HL-60/S4 treated with retinoic acid at 250 ng/mL for 4 days and 3 days (cell line): ENCODE data around the gene ESAM.

ENCODE experiments used
- in situ Hi-C: fragments of 300-500 bp; cut with MboI; formaldehyde crosslinking; loops from 2 replicates; pipeline ENCODE4 v1.7.0; 2022; ENCODE audit warnings: low sequenced_read_pairs

The ESAM gene

DNA sequence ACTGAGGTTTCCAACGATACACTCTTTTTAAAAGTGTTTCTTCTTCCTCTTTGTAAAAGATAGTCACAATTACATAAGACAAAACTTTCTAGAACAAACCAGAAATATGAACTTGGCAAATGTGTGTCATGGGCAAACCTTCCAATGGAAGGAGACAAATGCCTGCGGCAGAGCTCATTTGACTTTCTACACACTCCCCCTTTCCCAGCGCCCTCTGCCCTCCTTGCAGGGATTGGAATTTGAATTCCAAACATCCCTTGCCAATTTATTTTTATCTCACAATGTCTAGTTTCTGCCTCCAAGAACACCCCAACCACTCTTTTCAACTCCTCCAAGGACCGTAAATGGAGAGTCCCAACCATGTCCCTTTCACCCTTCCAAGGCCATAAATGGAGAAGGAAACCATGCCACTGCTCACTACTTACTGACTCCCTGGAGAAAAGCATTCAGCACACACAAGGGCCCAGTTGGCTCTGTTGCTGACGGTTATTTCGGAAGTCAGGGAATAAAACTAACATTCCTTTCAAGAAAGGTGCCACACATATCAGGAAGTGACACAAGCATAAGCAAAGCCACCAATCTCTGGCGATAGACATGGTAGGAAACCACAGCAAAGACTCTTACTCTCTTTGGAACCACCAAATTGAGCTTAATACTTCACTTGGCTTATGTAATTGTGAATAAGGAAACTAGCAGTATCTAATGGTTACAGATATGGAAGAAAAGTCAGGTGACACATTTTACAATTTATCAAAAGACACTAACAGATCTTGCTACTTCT, 15.0 kb upstream of the ESAM start:
- in situ Hi-C loops = no loop called here

DNA sequence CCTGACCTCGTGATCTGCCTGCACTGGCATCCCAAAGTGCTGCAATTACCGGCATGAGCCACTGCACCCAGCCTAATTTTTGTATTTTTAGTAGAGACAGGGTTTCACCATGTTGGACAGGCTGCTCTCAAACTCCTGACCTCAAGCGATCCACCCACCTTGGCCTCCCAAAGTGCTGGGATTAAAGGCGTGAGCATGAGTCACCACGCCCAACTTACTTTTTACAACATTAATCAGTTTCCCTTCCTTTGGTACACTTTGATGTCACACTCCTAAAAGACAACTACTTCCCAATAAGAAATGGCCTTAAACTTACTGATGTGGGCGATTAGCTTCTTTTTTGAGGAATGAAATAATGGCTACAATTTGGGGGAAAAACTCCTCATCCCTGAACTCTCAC, 8.9 kb upstream of the ESAM start:
- in situ Hi-C loops = loop anchor here (25.0 kb wide), 2 partner anchors 109 to 359 kb away; partner anchors contain the start of genes OR8B4, SIAE and SPA17

DNA sequence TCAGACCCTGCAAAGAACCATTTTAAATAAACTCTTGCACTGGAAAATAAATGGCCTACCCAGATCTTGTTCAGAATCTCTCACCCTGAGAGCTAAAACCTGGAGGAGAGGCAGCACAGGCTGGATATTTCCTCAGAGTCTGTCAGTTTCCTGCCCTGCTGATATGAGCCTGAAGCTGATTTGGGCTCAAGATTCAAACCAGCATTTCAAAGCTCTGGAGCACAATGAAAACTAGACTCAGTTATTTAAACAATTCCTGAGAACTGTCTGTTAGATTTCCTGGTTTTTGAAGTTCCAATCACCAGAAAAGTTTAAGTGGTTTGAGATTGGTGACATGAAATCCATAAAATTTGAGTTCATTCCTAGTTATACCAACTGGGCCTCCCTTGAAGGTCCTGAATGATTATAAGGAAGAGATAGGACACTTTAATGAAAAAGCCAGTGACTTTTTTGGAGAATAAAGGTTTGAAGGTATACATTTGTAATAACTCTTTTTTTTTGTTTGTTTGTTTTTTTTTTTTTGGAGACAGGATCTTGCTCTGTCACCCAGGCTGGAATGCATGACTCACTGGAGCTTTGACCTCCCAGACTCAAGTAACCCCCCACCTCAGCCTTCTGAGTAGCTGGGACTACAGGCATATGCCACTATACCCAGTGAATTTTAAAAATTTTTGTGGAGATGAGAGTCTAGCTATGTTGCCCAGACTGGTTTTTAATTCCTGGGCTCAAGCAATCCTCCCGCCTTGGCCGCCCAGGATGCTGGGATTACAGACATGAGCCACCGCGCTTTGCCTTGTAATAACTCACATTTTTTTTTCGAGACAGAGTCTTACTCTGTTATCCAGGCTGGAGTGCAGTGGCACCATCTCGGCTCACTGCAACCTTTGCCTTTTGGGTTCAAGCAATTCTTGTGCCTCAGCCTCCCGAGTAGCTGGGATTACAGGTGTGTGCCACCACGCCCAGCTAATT, 8.0 kb upstream of the ESAM start:
- in situ Hi-C loops = loop anchor here (25.0 kb wide), 2 partner anchors 108 to 358 kb away; partner anchors contain the start of genes OR8B4, SIAE and SPA17

DNA sequence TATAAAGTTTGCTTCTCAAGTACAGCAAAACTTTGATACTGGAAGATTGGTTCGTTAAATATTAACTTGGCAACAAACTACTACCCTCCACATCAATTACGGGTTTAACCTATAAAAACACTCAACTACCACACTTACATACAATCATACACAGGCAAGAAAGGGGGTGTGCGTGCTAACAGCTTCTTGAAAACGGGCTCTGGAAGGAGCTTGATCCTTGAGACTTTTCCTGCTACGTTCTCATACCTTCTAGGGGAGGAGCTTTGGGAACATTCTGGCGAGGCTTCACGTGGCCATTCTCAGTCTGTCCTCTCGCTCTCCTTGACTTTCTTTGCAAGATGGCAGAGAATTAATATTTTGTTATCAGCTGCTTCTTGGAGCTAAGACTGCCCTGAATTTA, 6.8 kb upstream of the ESAM start:
- in situ Hi-C loops = loop anchor here (25.0 kb wide), 2 partner anchors 107 to 357 kb away; partner anchors contain the start of genes OR8B4, SIAE and SPA17

DNA sequence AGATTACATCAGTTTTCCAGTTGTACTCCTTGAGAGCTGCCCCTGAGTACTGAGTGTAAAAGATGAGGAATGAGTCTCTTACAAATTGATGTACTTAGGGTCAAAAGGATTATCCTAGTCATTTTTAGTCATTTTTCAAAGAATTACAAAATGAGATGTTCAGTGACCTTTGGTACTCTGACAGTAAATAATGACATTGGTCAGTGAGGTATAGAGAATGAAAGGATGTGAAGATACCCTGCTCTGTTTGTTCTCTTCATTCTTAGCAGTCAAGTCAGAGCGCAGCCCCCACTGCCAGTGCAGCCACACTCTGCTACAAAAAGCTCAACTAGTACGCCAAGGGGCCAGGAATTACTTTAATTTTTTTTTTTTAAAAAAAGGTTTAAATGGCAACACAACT, 4.1 kb upstream of the ESAM start:
- in situ Hi-C loops = loop anchor here (25.0 kb wide), 2 partner anchors 104 to 354 kb away; partner anchors contain the start of genes OR8B4, SIAE and SPA17

DNA sequence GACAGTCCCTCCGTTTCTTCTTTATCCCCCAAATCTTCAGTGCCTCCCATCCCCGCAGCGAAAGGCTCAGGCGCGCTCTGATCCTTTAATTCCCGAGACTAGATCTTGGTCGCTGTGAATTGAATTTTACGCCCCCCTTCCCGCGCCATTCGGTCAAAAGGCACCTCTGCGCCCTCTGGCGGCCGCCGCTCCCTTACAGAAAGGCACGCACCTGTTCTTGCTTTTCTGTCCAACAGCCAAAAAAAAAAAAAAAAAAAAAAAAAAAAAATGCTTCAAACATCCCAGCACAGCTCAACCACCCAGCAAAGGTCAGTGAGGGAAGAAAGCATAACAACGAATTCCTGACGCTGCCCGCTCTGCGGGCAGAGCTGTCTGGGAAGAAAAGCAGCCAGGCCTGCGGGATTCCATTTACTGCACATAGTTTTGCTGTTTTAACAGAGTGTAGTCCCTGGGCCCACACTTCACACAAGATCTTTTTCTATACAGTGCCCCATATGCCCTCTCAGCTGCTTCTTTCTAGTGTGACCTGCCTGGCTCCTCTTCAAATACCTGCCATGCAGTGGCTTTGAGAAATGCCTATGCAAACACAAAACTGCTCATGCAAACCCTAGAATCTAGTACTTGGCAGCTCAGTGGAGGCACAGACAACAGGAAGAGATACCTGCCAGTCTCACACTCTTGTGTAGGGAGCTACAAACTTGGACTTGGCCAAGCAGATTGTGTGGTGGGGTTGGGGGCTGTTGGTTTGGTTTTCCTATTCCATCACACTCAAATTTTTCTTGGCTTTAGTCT, 1.3 kb upstream of the ESAM start:
- in situ Hi-C loops = loop anchor here (25.0 kb wide), 2 partner anchors 101 to 351 kb away; partner anchors contain the start of genes OR8B4, SIAE and SPA17

DNA sequence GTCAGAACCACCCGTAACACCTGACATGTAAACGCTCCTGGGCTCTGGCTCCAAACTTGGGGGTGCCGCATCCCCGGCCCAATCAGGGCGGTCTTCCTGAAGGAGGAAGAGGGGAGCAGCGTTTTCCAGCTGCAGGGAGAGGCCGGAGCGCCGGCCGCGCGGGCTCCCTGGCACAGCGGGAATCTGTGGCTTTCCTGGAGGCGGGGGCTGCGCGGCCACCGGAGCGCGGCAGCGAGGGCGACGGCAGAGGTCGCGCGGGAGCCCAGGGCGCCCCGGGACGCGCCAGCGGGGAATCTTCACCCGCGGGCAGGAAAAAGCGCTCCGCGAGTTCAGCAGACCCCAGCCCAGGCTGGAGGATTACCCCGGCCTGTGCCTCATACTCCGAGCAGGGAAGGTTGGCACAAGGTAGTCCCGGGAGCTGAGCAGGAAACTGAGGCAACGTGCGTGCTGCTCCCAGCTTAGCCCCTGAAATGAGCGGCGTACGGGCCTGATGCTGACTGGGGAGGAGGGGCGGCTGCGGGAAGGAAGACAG, 600 bp upstream of the ESAM start:
- in situ Hi-C loops = loop anchor here (25.0 kb wide), 2 partner anchors 100 to 350 kb away; partner anchors contain the start of genes OR8B4, SIAE and SPA17

DNA sequence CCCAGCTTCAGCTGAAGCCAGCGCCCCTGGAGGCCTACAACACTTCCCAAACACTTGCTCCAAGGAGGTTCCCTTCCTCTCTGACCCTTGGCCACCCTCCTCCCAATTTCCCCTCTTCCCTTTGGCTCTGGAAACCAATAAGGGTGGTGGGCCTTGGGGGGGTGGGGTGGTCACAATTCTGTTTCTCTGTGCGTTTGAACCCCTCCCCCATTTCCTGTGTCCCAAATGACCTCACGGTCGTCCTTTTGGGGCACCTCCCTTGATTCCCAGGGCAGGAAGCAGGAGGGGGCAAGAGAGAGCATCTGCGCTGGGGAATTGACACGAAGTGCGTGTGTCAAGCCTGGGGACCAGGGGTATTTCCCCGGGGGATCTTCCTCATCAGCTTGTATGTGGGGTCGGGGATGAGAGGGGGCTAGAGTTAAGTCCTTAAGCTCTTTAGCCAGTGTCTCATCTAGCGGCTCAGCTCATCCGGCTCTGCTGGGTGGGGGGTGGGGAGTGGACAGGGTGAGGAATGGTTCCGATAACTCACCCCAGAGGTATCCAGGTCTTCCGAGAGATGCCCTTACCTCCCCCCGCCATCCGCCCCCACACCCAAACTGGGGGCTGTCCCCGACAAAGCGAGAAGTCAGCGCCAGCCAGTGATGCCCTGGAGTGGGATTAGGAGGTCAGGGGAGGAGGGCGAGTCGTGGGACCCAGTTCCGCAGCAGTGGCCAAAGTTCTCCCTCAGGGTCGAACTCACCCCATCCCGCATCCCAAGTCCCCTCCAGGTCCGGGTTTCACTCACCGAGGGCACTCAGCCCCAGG, 587 bp downstream of the ESAM start:
- in situ Hi-C loops = loop anchor here (25.0 kb wide), 2 partner anchors 99 to 349 kb away; partner anchors contain the start of genes OR8B4, SIAE and SPA17

DNA sequence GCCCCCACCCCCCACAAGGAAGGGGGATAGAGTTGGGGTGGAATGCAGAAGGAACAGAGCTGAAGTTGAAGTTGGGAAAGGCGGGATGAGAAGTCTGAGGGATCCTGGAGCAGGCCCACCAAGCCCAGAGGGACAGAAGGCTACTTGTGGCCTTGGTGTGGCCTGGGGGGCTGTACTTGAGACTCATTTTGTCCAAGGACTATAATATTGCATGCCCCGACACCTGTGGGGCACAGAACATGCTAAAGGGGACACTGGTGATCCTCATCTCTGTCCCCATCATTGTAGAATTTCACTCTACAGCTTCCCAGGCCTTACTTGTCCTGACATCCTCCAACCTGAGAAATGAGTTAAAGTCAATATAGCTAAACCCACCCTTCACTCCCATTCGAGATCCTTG, 1.3 kb downstream of the ESAM start:
- in situ Hi-C loops = loop anchor here (25.0 kb wide), 2 partner anchors 99 to 349 kb away; partner anchors contain the start of genes OR8B4, SIAE and SPA17

DNA sequence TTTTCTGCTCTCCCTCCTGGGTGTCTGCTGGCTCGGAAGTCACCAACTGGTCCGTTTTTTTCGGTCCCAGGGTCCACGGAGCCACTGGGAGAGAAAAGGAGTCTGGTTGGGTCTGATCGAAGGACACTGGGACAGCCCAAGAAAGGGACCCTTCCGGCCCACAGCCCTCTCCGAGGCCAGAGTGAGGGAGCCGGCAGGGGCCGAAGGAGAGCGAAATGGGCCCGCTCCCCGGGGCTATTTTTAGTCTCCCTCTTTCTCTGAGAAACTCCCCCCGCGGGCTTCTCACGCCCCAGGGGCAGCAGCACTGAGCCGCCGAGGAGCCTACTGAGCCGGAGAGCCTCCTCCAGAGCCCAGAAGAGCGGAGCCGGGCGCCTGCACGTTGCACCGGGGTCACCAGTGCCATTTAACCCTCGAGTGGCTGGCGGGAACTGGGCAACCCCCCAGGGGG, 1.9 kb downstream of the ESAM start:
- in situ Hi-C loops = loop anchor here (25.0 kb wide), 2 partner anchors 98 to 348 kb away; partner anchors contain the start of genes OR8B4, SIAE and SPA17

DNA sequence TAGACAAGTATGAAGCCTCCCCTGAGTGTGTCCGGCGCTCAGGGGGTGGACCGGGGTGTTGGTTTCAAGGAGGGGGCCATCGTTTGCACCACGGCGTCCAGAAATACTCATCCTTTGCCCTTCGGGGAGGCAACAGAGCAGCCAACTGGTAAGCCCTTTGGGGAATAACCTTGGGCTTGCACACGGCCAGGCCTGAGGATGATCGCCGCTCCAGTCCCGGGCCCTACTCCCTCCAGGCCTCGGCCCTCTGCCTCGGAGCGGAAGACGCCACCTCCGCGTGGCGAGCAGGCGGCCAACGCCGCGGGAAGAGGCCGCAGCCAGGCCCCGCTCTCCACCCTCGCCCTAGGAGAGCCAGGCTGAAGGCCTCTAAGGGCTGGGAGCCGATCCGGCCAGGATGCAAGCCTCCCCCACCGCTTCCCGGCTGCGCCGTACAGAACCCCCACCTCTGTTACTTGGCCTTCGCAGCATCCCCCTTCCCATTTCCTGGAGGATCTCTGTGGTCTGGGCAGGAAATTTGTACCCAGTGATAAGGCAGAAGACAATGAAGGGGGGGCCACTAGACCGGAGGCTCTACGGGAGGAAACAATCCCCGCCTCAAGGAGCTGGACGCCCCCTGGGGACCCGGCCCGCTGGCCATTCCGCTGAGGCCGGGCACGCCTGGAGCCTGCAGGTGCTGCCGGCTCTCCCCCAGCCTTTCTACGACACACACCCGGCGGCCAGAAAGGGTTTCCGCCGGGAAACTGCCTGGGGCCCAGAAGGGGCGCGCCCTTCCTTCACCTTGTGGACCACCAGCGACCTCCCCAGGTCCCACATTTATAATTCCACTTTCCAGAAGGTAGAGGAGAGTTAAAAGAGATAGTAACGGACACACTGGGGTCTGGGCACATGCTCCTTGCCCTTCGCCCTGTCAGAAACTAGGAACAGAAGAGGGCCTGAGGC, 2.6 kb downstream of the ESAM start:
- in situ Hi-C loops = loop anchor here (25.0 kb wide), 2 partner anchors 97 to 347 kb away; partner anchors contain the start of genes OR8B4, SIAE and SPA17

DNA sequence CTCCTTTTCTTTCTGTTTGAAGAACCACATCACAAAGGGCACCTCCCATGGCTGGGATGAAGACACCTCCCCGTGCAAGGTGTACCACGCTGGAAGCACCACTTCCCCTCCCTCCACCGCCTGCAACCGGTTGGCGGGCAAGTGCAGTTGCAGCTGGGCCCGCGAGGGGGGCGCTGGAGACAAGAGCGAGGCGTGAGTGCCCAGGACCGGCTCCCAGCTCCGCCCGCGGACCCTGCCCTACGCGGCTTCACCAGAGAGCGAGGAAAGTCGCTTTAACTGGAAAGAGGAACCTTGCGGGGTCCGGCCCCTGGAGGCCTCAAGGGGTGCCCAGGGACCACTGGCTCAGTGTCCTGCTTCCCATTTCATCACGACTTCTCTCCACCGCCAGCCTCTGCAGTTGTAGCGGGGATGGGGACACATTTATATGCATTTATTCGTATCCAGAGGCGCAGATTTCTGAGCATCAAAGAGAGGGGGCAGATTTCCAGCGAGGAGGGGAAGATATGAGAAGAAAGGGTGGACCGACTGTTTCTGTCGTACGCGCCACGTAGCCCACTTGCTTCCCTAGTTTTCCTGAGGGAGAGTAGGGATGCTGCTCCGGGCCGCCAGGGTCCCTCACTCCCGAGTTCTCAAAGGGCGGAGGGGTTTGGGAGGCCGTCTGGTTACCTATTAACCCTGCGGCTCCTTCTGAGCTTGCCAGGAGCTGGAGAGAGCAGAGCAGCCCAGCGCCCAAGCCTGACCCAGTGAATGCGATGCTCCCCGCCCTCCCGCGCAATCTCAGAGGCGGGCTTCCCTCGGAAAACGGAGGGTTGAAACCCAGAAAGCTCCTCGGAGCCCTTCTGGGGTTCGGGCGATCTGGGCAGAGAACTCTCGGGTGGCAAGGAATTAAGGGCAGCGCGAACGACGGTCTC, 3.5 kb downstream of the ESAM start:
- in situ Hi-C loops = loop anchor here (25.0 kb wide), 2 partner anchors 96 to 346 kb away; partner anchors contain the start of genes OR8B4, SIAE and SPA17

DNA sequence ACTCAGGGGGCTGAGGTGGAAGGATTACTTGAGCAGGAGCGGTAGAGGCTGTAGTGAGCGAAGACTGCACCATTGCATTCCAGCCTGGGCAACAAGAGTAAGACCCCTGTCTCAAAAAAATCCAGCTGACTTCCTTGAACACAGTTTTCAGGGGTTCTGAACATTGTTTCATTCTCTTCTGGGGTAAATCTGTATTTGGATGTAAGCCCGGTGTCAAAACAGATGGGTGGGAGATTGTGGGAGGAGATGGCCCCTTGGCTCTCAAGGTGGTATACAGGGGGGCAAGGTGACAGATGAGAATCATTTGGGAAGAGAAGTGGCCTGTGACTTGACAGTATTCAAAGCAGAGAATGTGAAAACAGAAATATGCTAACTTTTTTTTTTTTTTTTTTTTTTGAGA, 4.8 kb downstream of the ESAM start:
- in situ Hi-C loops = loop anchor here (25.0 kb wide), 2 partner anchors 95 to 345 kb away; partner anchors contain the start of genes OR8B4, SIAE and SPA17

DNA sequence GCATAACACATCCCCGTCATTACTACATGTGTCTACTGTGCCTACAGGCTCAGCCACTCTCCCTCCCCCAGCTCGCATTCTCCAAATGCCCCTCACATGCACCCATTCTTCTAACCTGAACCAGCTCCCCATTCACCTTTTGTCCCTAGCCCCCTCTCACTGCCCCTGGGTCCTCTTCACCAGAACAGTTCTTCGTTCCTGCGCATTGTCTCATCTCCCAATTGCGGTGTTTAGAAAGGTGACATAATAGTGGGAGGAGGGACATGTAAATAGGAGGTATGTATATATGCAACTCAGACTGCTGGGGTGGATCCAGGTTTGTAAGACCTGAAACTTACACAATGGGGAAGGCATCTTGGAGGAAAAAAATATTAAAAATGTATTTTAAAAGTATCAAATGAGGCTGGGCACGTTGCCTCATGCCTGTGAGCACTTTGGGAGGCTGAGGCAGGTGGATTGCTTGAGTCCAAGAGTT, 5.3 kb downstream of the ESAM start:
- in situ Hi-C loops = loop anchor here (25.0 kb wide), 2 partner anchors 94 to 344 kb away; partner anchors contain the start of genes OR8B4, SIAE and SPA17

DNA sequence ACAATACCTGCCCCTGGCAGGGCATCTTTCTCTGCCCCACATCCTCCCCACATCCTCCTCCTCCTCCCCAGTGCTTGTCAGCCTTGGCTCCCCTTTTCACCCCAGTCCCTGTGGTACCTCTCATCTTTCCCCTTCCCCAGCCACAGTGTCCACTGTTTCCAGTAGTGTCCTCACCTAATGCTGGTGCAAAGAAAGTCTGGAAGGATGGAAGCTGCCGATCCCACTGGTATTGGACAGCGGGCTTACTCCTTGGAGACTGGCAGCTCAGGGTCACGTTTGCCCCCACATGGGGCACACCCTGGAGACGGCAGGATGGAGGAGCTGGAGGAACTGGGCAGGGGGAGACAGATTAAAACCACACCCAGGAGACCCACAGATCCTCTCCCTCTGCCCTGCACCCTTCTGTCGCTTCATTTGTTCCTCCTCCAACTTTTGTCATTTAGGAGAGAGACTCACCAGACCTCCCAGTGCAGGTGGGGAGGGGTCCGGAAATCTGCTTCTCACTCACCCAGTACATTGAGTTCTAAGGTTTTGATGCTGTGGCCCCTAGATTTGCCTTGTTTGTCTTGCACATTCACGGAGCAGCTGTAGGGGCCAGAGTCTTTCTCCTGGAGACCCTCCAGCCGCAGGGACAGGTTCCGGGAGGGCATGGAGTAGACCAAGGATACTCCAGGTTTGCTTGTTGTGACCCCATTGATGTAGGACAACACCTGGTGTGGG, 5.9 kb downstream of the ESAM start:
- in situ Hi-C loops = loop anchor here (25.0 kb wide), 2 partner anchors 94 to 344 kb away; partner anchors contain the start of genes OR8B4, SIAE and SPA17
